NT2/D1 (cell line): ENCODE data around the gene PYHIN1.
"Not testable (repeated sequence)": the region's sequence is repeated elsewhere in the genome, so short reads cannot be mapped to it uniquely, and the experiment has no call there.

Experiments
- DNase-seq: peaks from one replicate; pipeline ENCODE4 v3.0.0-alpha.2; 2011; ENCODE audit warnings: low read depth, low spot score
- H3K27me3 ChIP-seq: 2 replicates; pipeline ENCODE4 v1.6.0; 2011; ENCODE audit warnings: mild to moderate bottlenecking; ENCODE audit not compliant: insufficient read length, insufficient read depth
- H3K36me3 ChIP-seq: 2 replicates; pipeline ENCODE4 v1.6.1; 2011; ENCODE audit warnings: mild to moderate bottlenecking, low read length, mixed read lengths; ENCODE audit not compliant: insufficient read depth, insufficient read length
- H3K4me1 ChIP-seq: 2 replicates; pipeline ENCODE4 v1.5.1; 2011; ENCODE audit not compliant: insufficient read depth, insufficient read length
- H3K4me3 ChIP-seq: 2 replicates; pipeline ENCODE4 v1.5.1; 2011; ENCODE audit warnings: low read depth; ENCODE audit not compliant: insufficient read length
- H3K9ac ChIP-seq: 2 replicates; pipeline ENCODE4 v1.6.0; 2011; ENCODE audit warnings: low read depth; ENCODE audit not compliant: insufficient read length
- H3K9me3 ChIP-seq: 2 replicates; pipeline ENCODE4 v1.5.1; 2011; ENCODE audit warnings: mild to moderate bottlenecking, low read length; ENCODE audit not compliant: insufficient read depth
- SUZ12 ChIP-seq: IDR thresholded peaks from 2 replicates; pipeline ENCODE4 v1.6.1; 2011; ENCODE audit not compliant: insufficient read length, insufficient read depth; ENCODE audit errors: extremely low read depth
- YY1 ChIP-seq: IDR thresholded peaks from 2 replicates; pipeline ENCODE4 v1.6.1; 2011; ENCODE audit not compliant: insufficient read length, insufficient read depth
- ZNF274 ChIP-seq: IDR thresholded peaks from 2 replicates; pipeline ENCODE4 v1.6.1; 2011; ENCODE audit warnings: mild to moderate bottlenecking, low read depth, low read length

Gene PYHIN1

GRCh38 chr1:159007726-159008125, 76.4 kb downstream of the PYHIN1 start:
- Histone ChIP-seq H3K27me3 (no peaks in the 10 kb centered on the region), H3K9me3 (no peaks in the 10 kb centered on the region; the same call in 1 of the 2 replicates), H3K9ac (no peak overlapping the region), H3K36me3 (no peaks in the 10 kb centered on the region), H3K4me3 (no peak overlapping the region), H3K4me1 (peaks cover 5% of the 10 kb centered on the region)
- TF ChIP-seq SUZ12, result no peak
- no peak for TF ChIP-seq ZNF274
- DNase-seq, result no peak

DNA sequence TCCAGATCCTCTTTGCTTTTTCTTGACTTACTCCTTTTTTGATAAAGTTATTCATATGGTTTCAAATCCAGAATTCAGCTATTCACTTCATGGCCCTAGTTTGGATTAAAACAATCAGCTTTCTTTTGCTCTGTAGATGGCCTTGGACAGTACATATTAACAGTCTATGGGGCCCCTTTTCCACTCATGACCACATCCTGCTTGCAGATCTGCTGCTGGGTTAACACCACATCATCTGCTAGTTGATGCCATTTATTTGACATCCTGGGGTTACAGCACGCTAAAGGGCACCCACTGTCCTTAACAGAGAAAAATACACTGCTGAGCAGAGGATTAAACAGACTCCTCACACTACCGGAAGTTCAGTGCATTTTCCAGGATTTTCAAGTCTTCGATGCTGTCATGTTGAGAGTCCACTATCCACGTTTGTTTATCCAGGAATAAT, 77.4 kb downstream of the PYHIN1 start:
- Histone ChIP-seq H3K9ac (no peak overlapping the region), H3K36me3 (no peaks in the 10 kb centered on the region), H3K9me3 (no peaks in the 10 kb centered on the region; the same call in 1 of the 2 replicates), H3K27me3 (no peaks in the 10 kb centered on the region), H3K4me1 (peaks cover 5% of the 10 kb centered on the region), H3K4me3 (no peak overlapping the region)
- DNase-seq, result no peak
- TF ChIP-seq ZNF274, result no peak
- no peak for TF ChIP-seq YY1
- TF ChIP-seq SUZ12, result no peak

GRCh38 chr1:159009287-159009686, 77.9 kb downstream of the PYHIN1 start:
- no peak for DNase-seq
- Histone ChIP-seq H3K4me3 (no peak overlapping the region), H3K9me3 (no peaks in the 10 kb centered on the region; the same call in 1 of the 2 replicates), H3K4me1 (peaks cover 5% of the 10 kb centered on the region), H3K9ac (no peak overlapping the region), H3K36me3 (no peaks in the 10 kb centered on the region), H3K27me3 (no peaks in the 10 kb centered on the region)
- TF ChIP-seq SUZ12, result no peak
- no peak for TF ChIP-seq ZNF274
- no peak for TF ChIP-seq YY1

GRCh38 chr1:159009704-159010361, 78.5 kb downstream of the PYHIN1 start, which contains the start of gene IFI16:
IFI16 (plus strand) TSS chr1:159009907; CDS start chr1:159014681, 4,774 bp downstream.
- Histone ChIP-seq H3K4me3 (no peak within 1 kb of the TSS), H3K9ac (no peak within 1 kb of the TSS)
- no peak for DNase-seq

GRCh38 chr1:159010391-159010790, 79.0 kb downstream of the PYHIN1 start:
- Histone ChIP-seq H3K36me3 (no peaks in the 10 kb centered on the region), H3K9ac (no peak overlapping the region), H3K9me3 (no peaks in the 10 kb centered on the region; the same call in none of the 2 replicates), H3K4me1 (no peaks in the 10 kb centered on the region), H3K4me3 (no peak overlapping the region), H3K27me3 (no peaks in the 10 kb centered on the region)
- DNase-seq, result no peak
- TF ChIP-seq ZNF274, result no peak
- TF ChIP-seq YY1, result no peak
- no peak for TF ChIP-seq SUZ12

More at GRCh38 chr1:159009704-159010361, 78.5 kb downstream of the PYHIN1 start, which contains the start of gene IFI16:
- TF ChIP-seq SUZ12 (no peak), ZNF274 (no peak), YY1 (no peak)
- no peaks in the 10 kb centered on the region for H3K27me3 ChIP-seq
- H3K4me1 ChIP-seq, result peaks cover 5% of the 10 kb centered on the region
- no peaks in the 10 kb centered on the region; the same call in none of the 2 replicates for H3K9me3 ChIP-seq
- no peaks in the 10 kb centered on the region for H3K36me3 ChIP-seq

GRCh38 chr1:159011001-159011400, 79.6 kb downstream of the PYHIN1 start:
- not testable (repeated sequence) for H3K9me3 ChIP-seq, H3K9ac ChIP-seq, H3K27me3 ChIP-seq, H3K4me1 ChIP-seq, H3K4me3 ChIP-seq, DNase-seq, H3K36me3 ChIP-seq

DNA sequence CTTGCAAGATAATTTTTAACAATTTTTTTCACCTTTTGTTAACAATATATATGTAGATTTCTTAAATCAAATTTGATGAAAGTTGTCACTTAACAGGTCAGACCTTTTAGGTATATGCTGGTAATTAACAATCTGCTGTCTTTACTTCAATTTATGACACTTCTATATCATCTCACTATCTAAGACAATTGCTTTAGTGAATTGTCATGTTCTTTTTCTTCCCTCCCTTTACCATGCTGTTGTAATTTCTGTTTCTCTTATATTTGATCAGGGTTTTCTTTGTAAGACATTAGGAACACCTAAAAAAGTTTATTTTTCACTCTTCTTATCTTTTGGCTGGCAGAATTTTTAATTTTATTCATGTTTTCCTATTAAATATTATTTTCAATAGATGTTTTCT, 80.4 kb downstream of the PYHIN1 start:
- no peaks in the 10 kb centered on the region for H3K4me1 ChIP-seq
- TF ChIP-seq ZNF274, result no peak
- TF ChIP-seq SUZ12, result no peak
- H3K9ac ChIP-seq, result no peak overlapping the region
- H3K27me3 ChIP-seq, result no peaks in the 10 kb centered on the region
- no peaks in the 10 kb centered on the region; the same call in none of the 2 replicates for H3K9me3 ChIP-seq
- H3K4me3 ChIP-seq, result no peak overlapping the region
- peaks cover 4% of the 10 kb centered on the region for H3K36me3 ChIP-seq
- no peak for DNase-seq
